Left renal cortex interstitium (tissue), 4 donors: Measurements from ENCODE around the gene MANSC4. TPM values are rescaled to one million over a fixed set of nuclear protein-coding genes. Genes with fewer than 3 reads are reported as not detected.
"Not testable (repeated sequence)": the region's sequence is repeated elsewhere in the genome, so short reads cannot be mapped to it uniquely, and the experiment has no call there.

ENCODE experiments used
- DNase-seq, 4 donors: peaks; one replicate each; pipeline ENCODE4 v3.0.0-alpha.2; 2013; ENCODE audit warnings: low read depth in 4 of 4, low spot score in 2 of 4, missing footprints in 1 of 4
- polyA plus RNA-seq, 4 donors: library from polyadenylated mRNA; unstranded; fragments of 120-200 nt; gene quantifications; one replicate each; pipeline ENCODE4 v1.2.1, GENCODE V29; 2013; ENCODE audit not compliant: insufficient read length in 4 of 4

MANSC4 gene
- polyA plus RNA-seq, 4 donors: 0.21 to 0.73 (median 0.39) TPM; not detected in 1

DNA sequence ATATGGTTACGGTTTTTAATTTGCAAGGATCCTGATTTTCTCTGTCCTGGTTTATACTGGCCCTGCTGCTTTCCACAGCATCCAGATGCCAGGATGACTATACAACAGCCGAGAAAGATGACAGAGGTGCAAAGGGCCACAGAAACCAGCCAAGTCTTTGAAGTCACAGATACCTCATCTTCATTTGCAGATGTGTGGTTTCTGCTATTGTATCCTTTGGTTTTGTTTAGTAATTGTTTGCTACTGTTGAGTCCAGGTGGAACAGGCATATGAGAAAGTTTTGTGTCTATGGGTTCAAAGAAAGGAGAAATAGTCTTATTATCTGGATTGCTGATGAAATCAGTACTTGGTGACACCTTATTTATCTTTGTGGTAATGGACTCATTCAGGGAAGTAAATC is 17.3 kb downstream of the MANSC4 start:
- no peak for DNase-seq

DNA sequence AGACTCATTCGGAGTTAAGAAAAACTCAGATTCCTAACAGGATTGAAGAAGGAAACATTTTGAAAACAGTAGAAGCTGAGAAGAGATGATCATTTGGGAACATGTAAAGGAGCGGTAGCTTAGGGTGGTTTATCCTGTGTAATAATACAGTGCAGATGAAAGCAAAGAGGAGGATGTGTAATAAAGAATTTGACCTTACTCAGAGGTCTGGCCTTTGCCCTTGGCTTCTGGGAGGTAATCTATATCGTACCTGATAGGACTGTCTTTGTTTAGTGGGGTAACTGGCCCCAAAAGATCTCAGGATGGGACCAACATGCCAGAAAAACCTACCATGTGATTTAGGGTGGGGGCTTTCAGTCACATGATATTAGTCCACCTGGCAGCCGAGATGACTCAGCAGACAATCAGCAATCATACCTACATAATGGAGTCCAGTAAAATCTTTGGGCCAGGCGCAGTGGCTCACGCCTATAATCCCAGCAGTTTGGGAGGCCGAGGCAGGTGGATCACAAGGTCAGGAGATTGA is 23.3 kb downstream of the MANSC4 start:
- DNase-seq: no peak

DNA sequence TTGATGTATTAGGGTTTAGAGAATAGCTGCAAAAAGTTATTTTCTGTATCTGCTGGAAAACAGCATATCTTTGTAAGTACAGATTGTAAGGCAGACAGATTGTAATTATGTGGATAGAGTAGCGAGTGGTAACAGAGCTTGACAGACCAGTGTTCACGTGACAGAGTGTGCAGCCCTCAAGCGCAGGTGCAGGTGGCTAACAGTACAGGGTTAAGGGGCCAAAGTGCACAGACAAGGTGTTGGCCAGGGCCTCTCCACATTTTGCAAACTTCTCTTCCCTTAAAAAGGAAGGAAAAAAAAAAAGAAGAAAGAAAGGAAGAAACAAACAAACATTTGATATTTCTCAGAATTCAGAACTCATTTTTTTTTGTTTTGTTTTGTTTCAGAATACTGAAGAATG is 25.2 kb downstream of the MANSC4 start:
- no peak for DNase-seq

DNA sequence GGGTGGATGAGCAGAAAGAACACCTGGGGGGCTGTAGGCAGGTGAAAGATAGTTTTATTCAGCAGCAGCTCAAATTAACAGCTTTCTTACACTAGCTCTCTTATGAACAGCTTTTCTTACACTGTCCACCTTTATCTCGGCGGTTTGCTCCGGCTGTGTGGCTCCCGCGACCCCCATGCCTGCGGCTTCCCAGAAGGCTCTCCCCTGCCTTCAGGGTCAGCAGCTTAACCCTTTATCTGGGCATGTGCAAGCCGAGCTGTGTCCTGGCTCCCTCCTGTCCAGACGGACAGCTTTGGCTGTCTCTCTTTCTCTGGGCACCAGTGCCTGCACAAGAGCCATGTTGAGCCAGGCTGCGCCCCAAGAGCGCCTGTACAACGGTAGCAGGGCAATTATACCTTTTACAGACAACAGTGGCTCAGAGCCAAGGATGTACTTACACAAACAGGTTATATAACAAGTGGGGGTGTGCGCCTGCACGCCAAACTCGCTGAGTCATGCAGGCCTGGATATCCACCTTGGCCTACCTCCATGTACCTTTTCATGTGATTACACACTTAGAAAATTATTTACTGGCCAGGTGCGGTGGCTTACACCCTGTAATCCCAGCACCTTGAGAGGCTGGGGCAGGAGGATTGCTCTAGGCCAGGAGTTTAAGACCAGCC is 28.5 kb downstream of the MANSC4 start:
- no peak for DNase-seq

DNA sequence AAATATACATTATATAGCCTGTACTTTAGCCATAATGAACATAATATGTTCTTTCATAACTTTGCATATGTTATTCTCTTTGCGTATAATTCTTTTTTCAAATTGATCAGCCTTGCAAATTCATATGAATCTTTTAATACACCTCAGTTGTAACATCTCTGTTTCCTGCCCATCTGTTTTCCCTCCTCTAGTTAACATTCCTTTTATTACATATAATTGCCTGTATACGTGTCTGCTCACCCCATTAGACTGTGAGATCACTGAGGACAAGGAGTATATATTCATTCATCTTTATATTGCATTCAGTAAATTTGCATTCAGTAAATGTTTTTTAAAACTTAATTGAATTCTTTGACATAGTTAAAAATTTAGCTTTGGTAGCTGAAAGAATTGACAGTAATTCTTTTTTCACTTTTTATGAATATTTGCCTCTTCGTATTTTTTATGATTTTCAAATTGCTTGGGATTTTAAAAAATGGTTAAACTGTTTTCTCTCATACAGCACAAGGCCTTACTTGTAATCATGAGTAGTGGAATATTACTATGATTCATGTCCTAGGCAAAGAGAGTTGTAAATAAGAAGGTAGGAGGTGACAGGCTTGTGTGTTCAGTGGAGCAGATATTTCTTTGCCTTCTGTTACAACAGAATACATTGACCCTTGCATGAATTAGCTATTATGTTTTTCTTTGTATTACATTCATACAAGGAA is 32.8 kb downstream of the MANSC4 start:
- no peak for DNase-seq

DNA sequence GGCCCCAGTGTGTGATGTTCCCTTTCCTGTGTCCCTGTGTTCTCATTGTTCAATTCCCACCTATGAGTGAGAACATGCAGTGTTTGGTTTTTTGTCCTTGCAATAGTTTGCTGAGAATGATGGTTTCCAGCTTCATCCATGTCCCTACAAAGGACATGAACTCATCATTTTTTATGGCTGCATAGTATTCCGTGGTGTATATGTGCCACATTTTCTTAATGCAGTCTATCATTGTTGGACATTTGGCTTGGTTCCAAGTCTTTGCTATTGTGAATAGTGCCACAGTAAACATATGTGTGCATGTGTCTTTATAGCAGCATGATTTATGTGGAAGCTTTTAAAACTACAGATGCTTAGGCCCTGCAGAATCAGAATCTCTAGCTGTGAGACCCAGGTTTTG is 34.3 kb downstream of the MANSC4 start:
- not testable (repeated sequence) for DNase-seq

DNA sequence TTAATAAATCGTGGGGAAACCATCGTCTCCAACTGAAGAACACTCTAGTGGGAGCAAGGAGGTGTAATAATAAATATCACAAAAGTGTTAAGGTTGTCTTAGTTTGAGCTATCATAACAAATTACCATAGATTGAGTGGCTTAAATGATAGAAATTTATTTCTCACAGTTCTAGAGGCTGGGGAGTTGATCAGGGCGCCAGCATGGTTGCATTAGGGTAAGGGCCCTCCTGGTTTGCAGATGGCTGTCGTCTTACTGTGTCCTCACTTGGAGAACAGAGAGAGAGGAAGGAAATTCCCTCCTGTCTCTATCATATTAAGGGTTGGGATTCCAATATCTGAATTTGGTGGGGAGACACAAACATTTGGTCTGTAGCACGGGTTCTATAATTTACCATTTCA is 36.4 kb downstream of the MANSC4 start:
- DNase-seq: no peak

DNA sequence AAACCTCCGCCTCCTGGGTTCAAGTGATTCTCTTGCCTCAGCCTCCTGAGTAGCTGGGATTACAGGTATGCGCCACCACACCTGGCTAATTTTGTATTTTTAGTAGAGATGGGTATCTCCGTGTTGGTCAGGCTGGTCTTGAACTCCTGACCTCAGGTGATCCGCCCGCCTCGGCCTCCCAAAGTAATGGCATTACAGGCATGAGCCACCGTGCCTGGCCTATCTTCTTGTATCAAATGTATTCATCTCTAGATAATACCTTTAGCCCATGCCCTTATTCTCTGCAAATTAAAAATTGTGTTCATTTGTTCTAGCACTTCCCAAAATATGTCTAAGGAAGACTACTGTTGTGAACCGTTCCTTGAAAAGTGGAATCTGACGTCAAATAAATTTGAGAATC is 45.7 kb downstream of the MANSC4 start:
- DNase-seq: not testable (repeated sequence)

DNA sequence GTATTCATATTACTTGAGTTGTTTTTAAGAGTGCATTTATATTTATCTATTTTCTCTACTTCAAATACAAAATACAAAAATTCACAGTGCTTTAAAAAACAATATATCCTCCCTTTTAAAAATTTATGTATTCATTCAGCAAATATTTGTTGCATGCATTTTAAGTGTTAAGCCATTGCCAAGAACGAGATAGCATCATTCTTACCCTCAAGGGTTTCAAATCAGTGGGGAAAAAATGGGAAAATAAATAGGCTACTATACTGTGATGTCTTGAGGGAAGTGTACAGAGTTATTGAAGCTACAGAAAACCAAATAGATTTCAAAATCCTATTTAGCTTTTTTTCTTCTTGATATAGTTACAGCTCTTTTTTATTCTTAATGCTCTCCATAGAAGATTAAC is 46.2 kb downstream of the MANSC4 start:
- DNase-seq: no peak

DNA sequence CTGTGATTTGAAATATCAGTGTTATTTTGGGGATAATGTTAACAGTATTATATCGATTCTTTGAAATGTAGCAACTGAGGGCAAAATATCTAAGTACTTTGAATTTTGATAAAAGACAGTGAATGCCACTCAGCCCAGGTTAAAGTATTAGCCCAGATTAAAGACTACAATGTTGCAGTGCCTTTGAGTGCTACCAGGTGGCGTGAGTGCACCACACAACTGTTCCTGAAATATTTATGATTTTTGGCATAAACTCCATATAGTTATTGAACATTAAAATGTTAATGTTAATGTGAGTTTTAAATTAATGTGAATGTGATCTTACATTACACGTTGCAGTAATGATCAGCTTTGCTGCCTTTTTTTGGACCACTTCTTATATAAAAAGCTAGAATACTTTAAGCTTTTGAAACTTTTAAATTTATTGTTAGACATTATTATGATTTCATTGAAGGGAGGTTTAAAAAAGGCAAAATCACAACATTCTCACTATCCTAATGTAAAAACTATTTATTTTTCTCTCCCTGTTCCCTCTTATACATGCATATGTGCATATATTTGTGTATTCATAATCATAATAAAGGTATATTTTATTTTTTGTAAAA is 46.9 kb downstream of the MANSC4 start:
- peak in 1 of 4 donors; percentile 8 for DNase-seq

DNA sequence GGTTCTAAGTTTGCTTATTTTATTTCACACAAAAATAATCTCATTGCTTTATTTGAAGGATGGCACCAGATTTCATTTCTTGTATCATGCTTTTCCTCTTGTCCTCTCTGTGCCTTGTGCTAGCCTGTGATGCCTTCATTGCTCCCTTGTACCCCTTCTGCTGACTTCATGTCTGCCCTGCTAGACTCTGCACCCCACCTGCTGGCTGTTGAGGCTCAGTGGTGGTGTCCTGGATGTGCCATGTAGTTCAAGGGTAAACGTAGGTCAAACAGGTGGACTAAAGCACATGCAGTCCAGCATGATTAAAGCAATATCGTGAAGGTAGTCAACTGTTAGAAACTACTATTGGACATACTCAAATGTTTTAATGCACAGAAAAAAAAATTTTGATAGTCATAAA is 47.8 kb downstream of the MANSC4 start:
- DNase-seq: no peak

DNA sequence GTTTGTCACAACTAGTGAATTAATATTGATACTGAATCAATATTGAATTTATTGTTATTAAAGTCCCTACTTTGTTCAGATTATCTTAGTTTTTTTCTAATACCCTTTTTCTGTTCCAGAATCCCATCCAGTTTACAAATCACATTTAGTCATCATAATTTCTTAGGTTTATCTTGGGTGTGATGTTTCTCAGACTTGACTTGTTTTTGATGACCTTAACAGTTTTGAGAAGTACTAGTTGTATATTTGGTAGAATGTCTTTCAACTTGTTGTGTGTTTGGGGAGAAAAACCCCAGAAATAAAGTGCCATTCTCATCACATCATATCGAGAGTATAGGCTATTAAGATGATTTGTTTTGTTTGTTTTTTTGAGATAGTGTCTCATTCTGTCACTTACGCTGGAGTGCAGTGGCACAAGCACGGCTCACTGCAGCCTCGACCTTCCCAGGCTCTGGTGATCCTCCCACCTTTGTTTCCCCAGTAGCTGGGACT is 49.9 kb downstream of the MANSC4 start:
- no peak for DNase-seq

DNA sequence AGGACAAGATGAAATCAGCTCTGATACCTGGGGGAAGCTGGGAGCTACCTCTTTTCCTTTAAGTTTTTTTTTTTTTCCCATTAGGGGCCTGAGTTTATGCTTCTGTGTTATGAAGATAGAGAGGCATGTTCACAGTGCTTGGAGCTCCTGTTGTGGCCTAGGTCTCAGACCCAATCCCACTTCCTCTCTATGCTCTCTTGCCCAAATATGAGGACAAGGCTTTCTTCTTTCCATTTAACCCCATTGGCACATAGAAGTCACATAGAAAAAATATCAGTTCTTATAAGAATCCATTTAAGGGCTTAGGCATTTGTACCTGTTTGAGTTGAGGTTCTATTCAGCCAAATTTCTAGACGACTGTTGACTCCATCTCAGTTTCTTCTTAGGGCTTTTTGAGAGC is 56.8 kb downstream of the MANSC4 start:
- DNase-seq: no peak

Other genes starting within 250 kb of the MANSC4 start
- 1 to 10 TPM; 1.6 to 3.6 (median 2.5) TPM for gene REP15, start 83.8 kb downstream of the MANSC4 start, polyA plus RNA-seq
- gene MRPS35, start 69.4 kb downstream of the MANSC4 start, polyA plus RNA-seq: 10 to 100 TPM; 67.1 to 90.6 (median 79.9) TPM
- gene KLHL42, start within 50 bp of the MANSC4 start, polyA plus RNA-seq: 10 to 100 TPM; 27.7 to 43.5 (median 36.2) TPM
- 1 to 10 TPM in 2 of 4 donors, under 1 TPM in 2; 0.52 to 1.3 (median 0.96) TPM for gene PTHLH, start 192.5 kb upstream of the MANSC4 start, polyA plus RNA-seq